ENCODE data around the gene PDLIM1. TPM values are rescaled to one million over a fixed set of nuclear protein-coding genes. Genes with fewer than 3 reads are reported as not detected.
"Not testable (repeated sequence)": the region's sequence is repeated elsewhere in the genome, so short reads cannot be mapped to it uniquely, and the experiment has no call there.

The PDLIM1 gene
- total and polyA plus RNA-seq, 8 donors = 79.6 to 268 (median 97.5) TPM

GRCh38 chr10:95234951-95235350 lies 55.9 kb downstream of the PDLIM1 start:
- H3K27me3 ChIP-seq = no peaks in the 10 kb centered on the region
- no peaks in the 10 kb centered on the region for H3K9me3 ChIP-seq
- H3K27ac ChIP-seq = no peak overlapping the region
- intact Hi-C loops (cut with DNase I) = no loop called here
- peaks cover 0 to 57% of the 10 kb centered on the region in 2 donors for H3K36me3 ChIP-seq
- peaks cover 0 to 13% of the 10 kb centered on the region in 2 donors for H3K4me1 ChIP-seq
- TF ChIP-seq CTCF (IDR thresholded peaks at IDR 0.05) = no peak
- no peak overlapping the region for H3K4me3 ChIP-seq
- DNase-seq = no peak
- no peak for ATAC-seq

GRCh38 chr10:95233377-95234034 lies 57.3 kb downstream of the PDLIM1 start:
- no peak overlapping the region for H3K27ac ChIP-seq
- peaks cover 0 to 56% of the 10 kb centered on the region in 2 donors for H3K36me3 ChIP-seq
- peaks cover 0 to 13% of the 10 kb centered on the region in 2 donors for H3K4me1 ChIP-seq
- ATAC-seq = no peak
- no peaks in the 10 kb centered on the region for H3K27me3 ChIP-seq
- no peak for DNase-seq
- H3K9me3 ChIP-seq = no peaks in the 10 kb centered on the region
- no peak overlapping the region for H3K4me3 ChIP-seq
- intact Hi-C loops (cut with DNase I) = no loop called here
- TF ChIP-seq CTCF (IDR thresholded peaks at IDR 0.05) = no peak

GRCh38 chr10:95230677-95231586 lies 59.9 kb downstream of the PDLIM1 start:
- not testable (repeated sequence) for H3K9me3 ChIP-seq

GRCh38 chr10:95229724-95230627 lies 60.8 kb downstream of the PDLIM1 start:
- no peaks in the 10 kb centered on the region for H3K4me1 ChIP-seq
- TF ChIP-seq CTCF (IDR thresholded peaks at IDR 0.05) = no peak
- ATAC-seq (peak; percentile 87), DNase-seq (no peak)
- H3K36me3 ChIP-seq = peaks cover 0 to 23% of the 10 kb centered on the region in 2 donors
- H3K4me3 ChIP-seq = peak overlapping the region; percentile 32 to 40
- H3K9me3 ChIP-seq = no peaks in the 10 kb centered on the region
- intact Hi-C loops (cut with DNase I) = no loop called here
- H3K27ac ChIP-seq = peak overlapping the region; percentile 2 to 31
- no peaks in the 10 kb centered on the region for H3K27me3 ChIP-seq

More at GRCh38 chr10:95230677-95231586, 59.9 kb downstream of the PDLIM1 start:
- Histone ChIP-seq H3K36me3 (peaks cover 0 to 30% of the 10 kb centered on the region in 2 donors), H3K4me3 (peak overlapping the region; percentile 32 to 40)
- ATAC-seq (peak; percentile 69), DNase-seq (peak in 3 of 4 donors; percentile 47 to 84 (median 74))
- H3K27me3 ChIP-seq; H3K27ac ChIP-seq; H3K4me1 ChIP-seq; intact Hi-C loops (cut with DNase I): not testable (repeated sequence)

- H3K4me3 ChIP-seq; H3K27me3 ChIP-seq; intact Hi-C loops (cut with DNase I); DNase-seq; H3K4me1 ChIP-seq; ATAC-seq; H3K9me3 ChIP-seq: not testable (repeated sequence)
- Histone ChIP-seq H3K36me3 (peaks cover 0 to 15% of the 10 kb centered on the region in 2 donors), H3K27ac (peak overlapping the region; percentile 2 to 31)
Measured at GRCh38 chr10:95228934-95229723, 61.7 kb downstream of the PDLIM1 start.

Data from left lung (tissue), 10 donors.